GM18526 (cell line): ENCODE data around the gene PCDH9.

ENCODE experiments used
- POLR2A ChIP-seq: IDR thresholded peaks from 3 replicates; pipeline ENCODE4 v1.6.1; 2011; ENCODE audit not compliant: insufficient read length; ENCODE audit errors: extremely low read depth

The PCDH9 gene

GRCh38 chr13:66859934-66860877 lies 369.9 kb downstream of the PCDH9 start:
- TF ChIP-seq POLR2A: no peak

GRCh38 chr13:66859078-66859477 lies 371.1 kb downstream of the PCDH9 start:
- no peak for TF ChIP-seq POLR2A

GRCh38 chr13:66858163-66858562 lies 372.0 kb downstream of the PCDH9 start:
- TF ChIP-seq POLR2A: no peak

GRCh38 chr13:66855131-66855530 lies 375.0 kb downstream of the PCDH9 start:
- TF ChIP-seq POLR2A: no peak

- no peak for TF ChIP-seq POLR2A
These were observed 376.6 kb downstream of the PCDH9 start for GRCh38 chr13:66853564-66853963.

- no peak for TF ChIP-seq POLR2A
These were observed 380.4 kb downstream of the PCDH9 start for GRCh38 chr13:66849706-66850105.

- TF ChIP-seq POLR2A: no peak
These were observed 382.6 kb downstream of the PCDH9 start for GRCh38 chr13:66847541-66847940.

- TF ChIP-seq POLR2A: no peak
These were observed 384.7 kb downstream of the PCDH9 start for GRCh38 chr13:66845393-66845792.

GRCh38 chr13:66844933-66845332 lies 385.2 kb downstream of the PCDH9 start:
- TF ChIP-seq POLR2A: no peak

- no peak for TF ChIP-seq POLR2A
These were observed 387.4 kb downstream of the PCDH9 start for GRCh38 chr13:66842766-66843165.

- TF ChIP-seq POLR2A: no peak
These were observed 389.5 kb downstream of the PCDH9 start for GRCh38 chr13:66840621-66841020.

GRCh38 chr13:66837246-66837645 lies 392.9 kb downstream of the PCDH9 start:
- TF ChIP-seq POLR2A: no peak

- no peak for TF ChIP-seq POLR2A
These were observed 395.0 kb downstream of the PCDH9 start for GRCh38 chr13:66835040-66835628.

- TF ChIP-seq POLR2A: no peak
These were observed 399.0 kb downstream of the PCDH9 start for GRCh38 chr13:66830940-66831716.

- no peak for TF ChIP-seq POLR2A
These were observed 400.3 kb downstream of the PCDH9 start for GRCh38 chr13:66829803-66830202.

- no peak for TF ChIP-seq POLR2A
These were observed 403.7 kb downstream of the PCDH9 start for GRCh38 chr13:66826398-66826797.

GRCh38 chr13:66821551-66821950 lies 408.6 kb downstream of the PCDH9 start:
- no peak for TF ChIP-seq POLR2A
